NT2/D1 (cell line): ENCODE measurements around the gene KDM2B.

ENCODE experiments used
- SUZ12 ChIP-seq: IDR thresholded peaks from 2 replicates; pipeline ENCODE4 v1.6.1; 2011; ENCODE audit not compliant: insufficient read length, insufficient read depth; ENCODE audit errors: extremely low read depth
- YY1 ChIP-seq: IDR thresholded peaks from 2 replicates; pipeline ENCODE4 v1.6.1; 2011; ENCODE audit not compliant: insufficient read length, insufficient read depth
- ZNF274 ChIP-seq: IDR thresholded peaks from 2 replicates; pipeline ENCODE4 v1.6.1; 2011; ENCODE audit warnings: mild to moderate bottlenecking, low read depth, low read length

DNA sequence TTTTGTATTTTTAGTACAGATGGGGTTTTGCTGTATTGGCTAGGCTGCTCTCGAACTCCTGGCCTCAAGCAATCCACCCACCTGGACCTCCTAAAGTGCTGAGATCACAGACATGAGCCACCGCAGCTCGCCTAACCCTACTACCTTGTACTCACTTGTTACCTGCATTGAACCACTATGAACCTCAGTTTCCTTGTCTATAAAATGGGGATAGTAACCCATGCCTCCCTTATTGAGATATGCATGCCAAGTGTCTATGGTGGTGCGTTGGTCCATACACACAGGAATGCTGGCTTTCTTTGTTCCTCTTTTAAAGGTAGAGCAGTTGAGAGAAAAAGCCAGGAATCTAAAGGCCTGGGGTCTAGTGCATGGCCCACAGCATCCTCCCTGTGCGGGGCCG lies 40.9 kb downstream of the KDM2B start:
- TF ChIP-seq ZNF274 (no peak), YY1 (no peak), SUZ12 (no peak)
